GM20000 (cell line): ENCODE data around the gene C15orf62.

Source experiments
- DNase-seq: peaks from one replicate; pipeline ENCODE4 v3.0.0; 2012; ENCODE audit warnings: low spot score
- CTCF ChIP-seq: IDR thresholded peaks from 2 replicates; pipeline ENCODE4 v1.5.1; 2012; ENCODE audit warnings: mild to moderate bottlenecking, control low read depth; ENCODE audit errors: extremely low read depth, missing control alignments

C15orf62 gene

GRCh38 chr15:40785164-40785563 is 15.4 kb downstream of the C15orf62 start:
- no peak for TF ChIP-seq CTCF
- DNase-seq, result no peak

DNA sequence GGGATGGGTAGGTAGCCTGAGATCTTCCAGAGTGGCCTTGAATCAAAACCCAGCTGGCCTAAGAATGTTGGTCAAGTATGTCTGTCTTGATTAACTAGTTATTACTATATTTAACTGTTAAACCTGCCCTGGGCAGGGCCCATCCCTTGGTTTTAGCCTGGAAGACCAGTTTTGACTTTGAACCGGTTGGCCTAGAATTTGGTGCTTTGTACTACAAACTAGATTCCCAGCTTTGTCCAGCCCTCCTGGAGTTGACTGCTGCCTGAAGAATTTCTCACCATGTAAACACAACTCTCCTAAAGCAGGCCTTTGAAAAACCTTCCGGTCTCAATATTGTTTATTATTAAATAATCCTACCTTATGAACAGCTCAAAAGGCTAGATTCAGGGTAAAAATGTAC is 16.0 kb downstream of the C15orf62 start:
- no peak for TF ChIP-seq CTCF
- DNase-seq, result no peak

DNA sequence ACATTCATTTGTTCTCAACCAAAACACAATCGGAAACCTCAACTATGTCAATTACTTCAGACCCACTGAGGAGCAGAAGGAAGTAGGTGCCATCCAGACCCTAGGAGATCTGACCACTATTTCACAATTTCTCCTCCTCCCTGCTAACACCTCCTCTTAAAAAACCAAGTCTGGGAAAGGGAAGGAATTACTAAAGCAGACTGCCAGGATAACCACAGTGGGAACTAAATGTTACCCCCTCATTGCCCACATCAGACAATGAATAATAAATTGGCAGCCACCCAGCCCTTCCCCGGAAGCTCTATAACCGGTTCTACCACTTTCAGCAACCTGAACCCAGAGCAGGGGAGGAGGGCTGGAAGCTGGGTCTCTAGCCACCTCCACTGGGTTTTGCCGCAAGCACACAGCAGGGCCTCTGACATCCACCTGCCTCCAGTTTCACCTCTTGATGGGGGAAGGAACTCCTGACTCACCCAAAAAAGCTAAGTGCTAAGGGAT is 17.6 kb downstream of the C15orf62 start:
- TF ChIP-seq CTCF, result no peak

DNA sequence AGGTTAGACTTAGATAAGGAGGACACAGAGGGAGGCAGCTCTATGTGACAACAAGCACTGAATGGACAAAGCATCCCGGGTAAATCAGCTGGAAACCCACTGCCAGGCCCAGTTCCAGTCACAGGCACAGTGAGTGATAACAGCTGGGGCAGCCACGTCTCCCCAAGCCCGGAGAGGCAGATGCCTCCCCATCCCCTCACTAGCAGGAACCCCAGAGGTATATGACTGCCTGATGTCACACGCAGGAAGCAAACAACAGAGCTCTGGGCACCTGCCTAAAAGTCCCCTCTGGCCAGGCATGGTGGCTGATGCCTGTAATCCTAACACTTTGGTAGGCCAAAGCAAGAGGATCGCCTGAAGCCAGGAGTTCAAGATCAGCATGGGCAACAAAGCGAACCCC is 18.2 kb downstream of the C15orf62 start:
- DNase-seq, result no peak
- no peak for TF ChIP-seq CTCF

More for the DNA sequence above, 17.6 kb downstream of the C15orf62 start:
- DNase-seq, result no peak

GRCh38 chr15:40789119-40789518 is 19.3 kb downstream of the C15orf62 start:
- TF ChIP-seq CTCF, result no peak
- DNase-seq, result no peak

GRCh38 chr15:40789999-40790398 is 20.2 kb downstream of the C15orf62 start:
- TF ChIP-seq CTCF, result no peak
- no peak for DNase-seq

- TF ChIP-seq CTCF, result no peak
- no peak for DNase-seq
Observed at GRCh38 chr15:40790718-40791117, 20.9 kb downstream of the C15orf62 start.
